Measurements from ENCODE around the gene LCK. TPM values are rescaled to one million over a fixed set of nuclear protein-coding genes. Genes with fewer than 3 reads are reported as not detected.

Gene LCK
- total RNA-seq, 1 experiment from 2014 or later, result 37.6 TPM

GRCh38 chr1:32305310-32305709, 54.2 kb downstream of the LCK start:
- Histone ChIP-seq H4K91ac (ENCODE audit: insufficient read length, low read depth, low read length) (no peak overlapping the region), H3K4ac (ENCODE audit: low read depth, low read length) (no peak overlapping the region), H3K56ac (ENCODE audit: insufficient read length, low read depth, low read length) (no peak overlapping the region), H3K27me3 (ENCODE audit: insufficient read depth, low read length) (no peaks in the 10 kb centered on the region), H4K8ac (replicated peaks; ENCODE audit: insufficient read length, low read depth, low read length) (no peak overlapping the region), H2AK5ac (ENCODE audit: insufficient read length, low read length) (no peak overlapping the region), H2BK120ac (ENCODE audit: low read depth, low read length, poor library complexity, severe bottlenecking) (no peak overlapping the region), H2BK5ac (ENCODE audit: insufficient read length, low read length) (no peak overlapping the region), H2BK12ac (ENCODE audit: insufficient read length, low read depth, low read length) (no peak overlapping the region), H4K20me1 (ENCODE audit: control insufficient read depth, insufficient read depth, insufficient read length) (no peaks in the 10 kb centered on the region), H3K4me1 (ENCODE audit: insufficient read depth, low read length) (no peaks in the 10 kb centered on the region), H3K4me2 (ENCODE audit: insufficient read depth, insufficient read length, low read length) (no peak overlapping the region), H3K27ac (ENCODE audit: insufficient read length, low read depth, low read length) (no peak overlapping the region), H3K9me3 (ENCODE audit: control insufficient read depth, low read depth, low read length) (no peaks in the 10 kb centered on the region), H3K18ac (ENCODE audit: insufficient read length, low read depth, low read length) (no peak overlapping the region), H2BK15ac (ENCODE audit: low read depth, low read length) (no peak overlapping the region), H2AFZ (ENCODE audit: low read length) (no peak overlapping the region), H3K14ac (ENCODE audit: insufficient read depth, low read length) (no peak overlapping the region), H3K9ac (ENCODE audit: extremely low read depth, insufficient read length, low read length) (no peak overlapping the region), H3K79me1 (ENCODE audit: insufficient read depth, low read depth, low read length, poor library complexity, severe bottlenecking) (peaks cover 8% of the 10 kb centered on the region), H3K79me2 (ENCODE audit: insufficient read depth, low read length) (peaks cover 2% of the 10 kb centered on the region; the same call in 1 of the 2 replicates), H4K5ac (ENCODE audit: insufficient read length, low read depth, low read length) (no peak overlapping the region), H3T11ph (ENCODE audit: low read length) (no peak overlapping the region), H3K23me2 (ENCODE audit: insufficient read length, low read depth, low read length, poor library complexity, severe bottlenecking) (no peaks in the 10 kb centered on the region), H3K23ac (ENCODE audit: insufficient read length, low read depth, low read length) (no peak overlapping the region), H2BK20ac (ENCODE audit: low read depth, low read length, poor library complexity, severe bottlenecking) (no peak overlapping the region)
- Mint-ChIP-seq H3K4me3 (no peak overlapping the region), H3K27ac (no peak overlapping the region), H3K9me3 (peaks cover 2 to 6% of the 10 kb centered on the region in 2 experiments; a peak in 3 of 5 replicates), H3K27me3 (ENCODE audit: low read depth) (no peaks in the 10 kb centered on the region), H3K36me3 (ENCODE audit: insufficient read depth in 1 of 3, low read depth in 3 of 3) (peaks cover 26 to 57% (median 44%) of the 10 kb centered on the region in 3 experiments), H3K4me1 (peaks cover 0 to 6% of the 10 kb centered on the region in 2 experiments; a peak in 1 of 4 replicates)
- no CpG with 5 or more reads among the region's 2 CpGs for WGBS (ENCODE audit: extremely low coverage, insufficient read length, low lambda C conversion rate)
- DNase-seq, result no peak
- TF ChIP-seq CTCF (conservative IDR thresholded peaks at IDR 0.05), result no peak

Data from H9 (cell line).